IMR-90 (cell line): Measurements from ENCODE around the gene SOST. TPM values are rescaled to one million over a fixed set of nuclear protein-coding genes. Genes with fewer than 3 reads are reported as not detected.

Experiments used
- ATAC-seq: fragments of 200-7000 bp; cut with Tn5 transposase; 2 replicates; pipeline ENCODE4 v1.9.1; 2020; ENCODE audit warnings: low read depth, mild to moderate bottlenecking, moderate library complexity
- BruUV-seq: library from RNA; stranded (reverse); fragments of 400-500 nt; replicated peaks from 2 replicates; lab custom pipeline; 2021; lab: Mats Ljungman, UMichigan
- CTCF ChIA-PET: fragments of 300-600 bp; formaldehyde crosslinking; extraction: SDS; loops from one replicate; lab custom pipeline; 2021; ENCODE audit warnings: antibody characterized with exemption; lab: Yijun Ruan, JAX
- POLR2A ChIA-PET: fragments of 300-600 bp; sonication (Branson Sonifier 250); formaldehyde crosslinking; loops from one replicate; lab custom pipeline; 2022; ENCODE audit warnings: antibody characterized with exemption; ENCODE audit not compliant: unreplicated experiment; lab: Charles Lee
- DNase-seq: peaks from one replicate; pipeline ENCODE4 v3.0.0; 2013
- H2AFZ ChIP-seq: replicated peaks from 2 replicates; pipeline ENCODE3; 2013; ENCODE audit warnings: low read length, mild to moderate bottlenecking; ENCODE audit not compliant: poor library complexity
- H2AK5ac ChIP-seq: 2 replicates; pipeline ENCODE4 v1.6.1; 2013; ENCODE audit warnings: low read depth, low read length, inconsistent platforms
- H2AK9ac ChIP-seq: replicated peaks from 2 replicates; pipeline ENCODE3; 2013; ENCODE audit warnings: mild to moderate bottlenecking, low read depth, low read length, moderate library complexity; ENCODE audit not compliant: poor library complexity
- H2BK120ac ChIP-seq: 2 replicates; pipeline ENCODE4 v1.6.1; 2013; ENCODE audit warnings: low read depth, low read length, inconsistent platforms
- H2BK15ac ChIP-seq: 3 replicates; pipeline ENCODE4 v1.6.1; 2013; ENCODE audit warnings: low read depth, low read length, inconsistent platforms
- H2BK20ac ChIP-seq: 2 replicates; pipeline ENCODE4 v1.6.1; 2013; ENCODE audit warnings: low read depth, mild to moderate bottlenecking, inconsistent platforms, low read length, moderate library complexity
- H2BK5ac ChIP-seq: 2 replicates; pipeline ENCODE4 v1.6.1; 2013; ENCODE audit warnings: mild to moderate bottlenecking, low read depth, low read length, inconsistent platforms; ENCODE audit not compliant: poor library complexity, severe bottlenecking
- H3K14ac ChIP-seq: replicated peaks from 2 replicates; pipeline ENCODE4 v1.6.1; 2013; ENCODE audit warnings: low read depth, low read length, inconsistent platforms
- H3K18ac ChIP-seq: 2 replicates; pipeline ENCODE4 v1.6.1; 2013; ENCODE audit warnings: low read depth, low read length, control low read depth
- H3K23ac ChIP-seq: 2 replicates; pipeline ENCODE4 v1.6.1; 2013; ENCODE audit warnings: low read depth, low read length, inconsistent platforms
- H3K27ac ChIP-seq: 2 replicates; pipeline ENCODE4 v1.5.1; 2013; ENCODE audit warnings: mild to moderate bottlenecking, control low read depth, low read length; ENCODE audit not compliant: insufficient read depth
- H3K27me3 ChIP-seq: 2 replicates; pipeline ENCODE4 v1.6.1; 2013; ENCODE audit warnings: low read length; ENCODE audit not compliant: control insufficient read depth, insufficient read depth
- H3K36me3 ChIP-seq: 2 replicates; pipeline ENCODE4 v1.6.1; 2013; ENCODE audit warnings: low read length, mixed read lengths; ENCODE audit not compliant: control insufficient read depth, insufficient read depth
- H3K4ac ChIP-seq: 2 replicates; pipeline ENCODE4 v1.6.1; 2013; ENCODE audit warnings: low read depth, low read length, inconsistent platforms
- H3K4me1 ChIP-seq: 2 replicates; pipeline ENCODE4 v1.6.1; 2013; ENCODE audit warnings: low read length, mixed read lengths; ENCODE audit not compliant: control insufficient read depth, insufficient read depth
- H3K4me2 ChIP-seq: 2 replicates; pipeline ENCODE4 v1.6.1; 2013; ENCODE audit warnings: low read depth, mild to moderate bottlenecking, control low read depth, low read length, moderate library complexity
- H3K4me3 ChIP-seq: 2 replicates; pipeline ENCODE4 v1.5.1; 2013; ENCODE audit warnings: low read depth, mild to moderate bottlenecking, control low read depth, low read length, moderate library complexity; ENCODE audit not compliant: insufficient read depth
- H3K56ac ChIP-seq: 2 replicates; pipeline ENCODE4 v1.6.1; 2013; ENCODE audit warnings: low read length, inconsistent platforms; ENCODE audit not compliant: insufficient read depth; ENCODE audit errors: extremely low read depth
- H3K79me1 ChIP-seq, 2 experiments: 2 replicates each; pipeline ENCODE4 v1.6.1; 2013; ENCODE audit warnings: low read length in 2 of 2, inconsistent platforms in 1 of 2, low read depth in 1 of 2
- H3K9ac ChIP-seq: 2 replicates; pipeline ENCODE4 v1.6.1; 2013; ENCODE audit warnings: low read depth, low read length, control low read depth
- H3K9me1 ChIP-seq: 2 replicates; pipeline ENCODE4 v1.6.1; 2013; ENCODE audit warnings: low read length, inconsistent platforms; ENCODE audit not compliant: insufficient read depth
- H3K9me3 ChIP-seq: 2 replicates; pipeline ENCODE4 v1.6.1; 2013; ENCODE audit warnings: low read length; ENCODE audit not compliant: control insufficient read depth, insufficient read depth
- H4K20me1 ChIP-seq: 2 replicates; pipeline ENCODE4 v1.6.1; 2013; ENCODE audit warnings: low read length, inconsistent platforms; ENCODE audit not compliant: insufficient read depth
- H4K5ac ChIP-seq: 2 replicates; pipeline ENCODE4 v1.6.1; 2013; ENCODE audit warnings: mild to moderate bottlenecking, low read depth, low read length, control low read depth
- H4K8ac ChIP-seq, 2 experiments: 2 replicates each; pipeline ENCODE4 v1.6.1; 2013; ENCODE audit warnings: low read depth in 2 of 2, low read length in 2 of 2, control low read depth in 1 of 2, inconsistent platforms in 1 of 2
- H4K91ac ChIP-seq: 2 replicates; pipeline ENCODE4 v1.6.1; 2013; ENCODE audit warnings: low read depth, low read length, inconsistent platforms; ENCODE audit not compliant: insufficient read depth
- BHLHE40 ChIP-seq: fragments of 150-350 bp; IDR thresholded peaks from 2 replicates; pipeline ENCODE4 v1.6.1; 2016; ENCODE audit warnings: mild to moderate bottlenecking, low read depth, low read length
- CEBPB ChIP-seq: IDR thresholded peaks from 2 replicates; pipeline ENCODE4 v1.6.1; 2012; ENCODE audit warnings: low read depth, low read length, improper control_type of control experiment
- CHD1 ChIP-seq: IDR thresholded peaks from 2 replicates; pipeline ENCODE4 v1.6.1; 2012; ENCODE audit warnings: low read depth, low read length, improper control_type of control experiment
- ELK1 ChIP-seq: fragments of 150-350 bp; IDR thresholded peaks from 2 replicates; pipeline ENCODE4 v1.6.1; 2016; ENCODE audit warnings: low read depth, mild to moderate bottlenecking, low read length, moderate library complexity, borderline replicate concordance
- FOS ChIP-seq: fragments of 150-350 bp; IDR thresholded peaks from 2 replicates; pipeline ENCODE4 v1.6.1; 2016; ENCODE audit warnings: low read depth, low read length
- MAFK ChIP-seq: IDR thresholded peaks from 2 replicates; pipeline ENCODE4 v1.6.1; 2012; ENCODE audit warnings: low read depth, low read length, improper control_type of control experiment
- MAZ ChIP-seq: IDR thresholded peaks from 2 replicates; pipeline ENCODE4 v1.6.1; 2012; ENCODE audit warnings: low read depth, mild to moderate bottlenecking, low read length, improper control_type of control experiment, moderate library complexity, borderline replicate concordance
- MXI1 ChIP-seq: IDR thresholded peaks from 2 replicates; pipeline ENCODE4 v1.6.1; 2012; ENCODE audit warnings: low read depth, mild to moderate bottlenecking, low read length, moderate library complexity, borderline replicate concordance
- NFE2L2 ChIP-seq: fragments of 150-350 bp; IDR thresholded peaks from 2 replicates; pipeline ENCODE4 v1.6.1; 2016; ENCODE audit warnings: low read depth, mild to moderate bottlenecking, low read length
- POLR2A ChIP-seq: IDR thresholded peaks from 2 replicates; pipeline ENCODE4 v1.6.1; 2012; ENCODE audit warnings: mild to moderate bottlenecking, low read depth, low read length
- RAD21 ChIP-seq: IDR thresholded peaks from 2 replicates; pipeline ENCODE4 v1.6.1; 2012; ENCODE audit warnings: low read length, improper control_type of control experiment
- RCOR1 ChIP-seq: IDR thresholded peaks from 2 replicates; pipeline ENCODE4 v1.6.1; 2012; ENCODE audit warnings: mild to moderate bottlenecking, low read length, improper control_type of control experiment; ENCODE audit not compliant: insufficient replicate concordance
- RFX5 ChIP-seq: IDR thresholded peaks from 2 replicates; pipeline ENCODE4 v1.8.0; 2012; ENCODE audit warnings: low read depth, mild to moderate bottlenecking, low read length, moderate library complexity
- SMC3 ChIP-seq: fragments of 150-350 bp; IDR thresholded peaks from 2 replicates; pipeline ENCODE4 v1.6.1; 2016; ENCODE audit warnings: low read depth, mild to moderate bottlenecking, antibody characterized with exemption, low read length, moderate library complexity
- WGBS, 2 experiments: methylation state at CpG; one replicate each; pipeline versions ENCODE4 v1.1.5 to v1.1.7; 2013; ENCODE audit warnings: missing lambda C conversion rate in 2 of 2; ENCODE audit not compliant: insufficient read length in 1 of 2; ENCODE audit errors: extremely low coverage in 2 of 2; 5-methylcytosine and 5-hydroxymethylcytosine counted together
- dilution Hi-C: fragments of 300-500 bp; cut with HindIII; formaldehyde crosslinking; loops from one replicate; pipeline ENCODE4 v1.14.3; 2018; ENCODE audit warnings: low sequenced_read_pairs; ENCODE audit not compliant: unreplicated experiment
- in situ Hi-C: fragments of 300-500 bp; cut with MboI; formaldehyde crosslinking; loops from 3 replicates; pipeline ENCODE4 v1.14.3; 2019; ENCODE audit warnings: low sequenced_read_pairs, inconsistent platforms, mixed read lengths
- intact Hi-C: fragments of 100-400 bp; cut with micrococcal nuclease; formaldehyde crosslinking; loops from 2 replicates; pipeline ENCODE4 v1.10.0; 2022
- polyA plus RNA-seq, 3 experiments: library from polyadenylated mRNA; depleted of rRNA; stranded (reverse); fragments of >200 nt; gene quantifications; 2 replicates each; pipeline ENCODE4 v1.2.3, GENCODE V29; 2012; ENCODE audit warnings: low replicate concordance in 1 of 3
- total RNA-seq: library from RNA; depleted of rRNA; stranded (reverse); fragments of >200 nt; gene quantifications from 2 replicates; pipeline ENCODE4 v1.2.3, GENCODE V29; 2012
- TF ChIP-seq, protein P1 (sequence below): conservative IDR thresholded peaks from 2 replicates; pipeline ENCODE4 v1.5.1; 2012; ENCODE audit warnings: mild to moderate bottlenecking, low read depth, low read length, improper control_type of control experiment
- TF ChIP-seq, protein P2 (sequence below): fragments of 150-350 bp; IDR thresholded peaks from 2 replicates; pipeline ENCODE4 v1.6.1; 2017; ENCODE audit warnings: mild to moderate bottlenecking, antibody characterized with exemption, low read length, low read depth

Gene SOST
- total and polyA plus RNA-seq, 2 of the 4 experiments (the other 2 are of a cell fraction): not detected

DNA sequence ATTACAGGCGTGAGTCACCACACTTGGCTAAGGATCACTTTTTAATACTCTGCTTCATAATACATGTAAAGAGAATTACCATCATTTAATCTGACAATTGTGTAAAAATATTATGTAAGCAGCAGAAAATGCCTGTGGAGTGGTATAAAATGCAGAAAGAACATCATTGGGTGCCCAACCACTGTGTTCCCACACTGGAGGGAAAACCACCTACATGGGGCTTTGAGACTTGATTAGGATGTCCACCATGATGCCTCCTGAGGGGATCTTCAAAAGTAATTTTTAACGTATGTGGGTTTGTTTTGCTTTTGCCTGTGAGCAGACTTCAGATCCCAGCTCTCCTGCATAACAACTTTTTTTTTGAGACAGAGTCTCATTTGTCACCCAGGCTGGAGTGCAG, 40.5 kb upstream of the SOST start:
- Histone ChIP-seq H2AFZ (no peak overlapping the region), H4K8ac (no peak overlapping the region), H3K4me1 (peaks cover 2% of the 10 kb centered on the region; the same call in 1 of the 2 replicates), H4K5ac (no peak overlapping the region), H2AK5ac (no peak overlapping the region), H3K56ac (no peak overlapping the region), H3K79me1 (no peaks in the 10 kb centered on the region), H3K9me1 (0 out of 2 replicates have a peak, but pooled peaks cover 5% of the 10 kb centered on the region), H3K36me3 (peaks cover 5% of the 10 kb centered on the region), H2AK9ac (no peak overlapping the region), H3K4ac (no peak overlapping the region), H3K4me2 (no peak overlapping the region), H2BK20ac (no peak overlapping the region), H2BK5ac (no peak overlapping the region), H3K18ac (no peak overlapping the region), H4K91ac (no peak overlapping the region), H2BK15ac (no peak overlapping the region), H3K9me3 (no peaks in the 10 kb centered on the region; the same call in 1 of the 2 replicates), H3K23ac (no peak overlapping the region), H3K9ac (no peak overlapping the region), H3K27ac (no peak overlapping the region), H4K20me1 (peaks cover 5% of the 10 kb centered on the region; the same call in 1 of the 2 replicates), H2BK120ac (no peak overlapping the region), H3K4me3 (no peak overlapping the region), H3K27me3 (no peaks in the 10 kb centered on the region), H3K14ac (no peak overlapping the region)
- POLR2A ChIA-PET: no interaction called here
- ATAC-seq (no peak), DNase-seq (no peak)
- BruUV-seq: no TSS peak
- dilution Hi-C loops (no loop called here), intact Hi-C loops (no loop called here), in situ Hi-C loops (no loop called here)
- WGBS, 2 experiments: no CpG with 5 or more reads among the region's 2 CpGs
- TF ChIP-seq NFE2L2 (no peak), SMC3 (no peak), CEBPB (no peak), RFX5 (no peak), POLR2A (no peak), MAZ (no peak), RCOR1 (no peak), MAFK (no peak), MXI1 (no peak), RAD21 (no peak), BHLHE40 (no peak), CHD1 (no peak), FOS (no peak), ELK1 (no peak)
- TF ChIP-seq, protein P1, sequence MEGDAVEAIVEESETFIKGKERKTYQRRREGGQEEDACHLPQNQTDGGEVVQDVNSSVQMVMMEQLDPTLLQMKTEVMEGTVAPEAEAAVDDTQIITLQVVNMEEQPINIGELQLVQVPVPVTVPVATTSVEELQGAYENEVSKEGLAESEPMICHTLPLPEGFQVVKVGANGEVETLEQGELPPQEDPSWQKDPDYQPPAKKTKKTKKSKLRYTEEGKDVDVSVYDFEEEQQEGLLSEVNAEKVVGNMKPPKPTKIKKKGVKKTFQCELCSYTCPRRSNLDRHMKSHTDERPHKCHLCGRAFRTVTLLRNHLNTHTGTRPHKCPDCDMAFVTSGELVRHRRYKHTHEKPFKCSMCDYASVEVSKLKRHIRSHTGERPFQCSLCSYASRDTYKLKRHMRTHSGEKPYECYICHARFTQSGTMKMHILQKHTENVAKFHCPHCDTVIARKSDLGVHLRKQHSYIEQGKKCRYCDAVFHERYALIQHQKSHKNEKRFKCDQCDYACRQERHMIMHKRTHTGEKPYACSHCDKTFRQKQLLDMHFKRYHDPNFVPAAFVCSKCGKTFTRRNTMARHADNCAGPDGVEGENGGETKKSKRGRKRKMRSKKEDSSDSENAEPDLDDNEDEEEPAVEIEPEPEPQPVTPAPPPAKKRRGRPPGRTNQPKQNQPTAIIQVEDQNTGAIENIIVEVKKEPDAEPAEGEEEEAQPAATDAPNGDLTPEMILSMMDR: no peak
- TF ChIP-seq, protein P2, sequence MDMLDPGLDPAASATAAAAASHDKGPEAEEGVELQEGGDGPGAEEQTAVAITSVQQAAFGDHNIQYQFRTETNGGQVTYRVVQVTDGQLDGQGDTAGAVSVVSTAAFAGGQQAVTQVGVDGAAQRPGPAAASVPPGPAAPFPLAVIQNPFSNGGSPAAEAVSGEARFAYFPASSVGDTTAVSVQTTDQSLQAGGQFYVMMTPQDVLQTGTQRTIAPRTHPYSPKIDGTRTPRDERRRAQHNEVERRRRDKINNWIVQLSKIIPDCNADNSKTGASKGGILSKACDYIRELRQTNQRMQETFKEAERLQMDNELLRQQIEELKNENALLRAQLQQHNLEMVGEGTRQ: no peak
- CTCF ChIA-PET: interaction anchor here (0.6 kb wide), 1 partner anchor 47 kb away, joined by 3 read pairs; no protein-coding TSS in a partner anchor
